ENCODE measurements around the gene PHC2. TPM values are rescaled to one million over a fixed set of nuclear protein-coding genes. Genes with fewer than 3 reads are reported as not detected.
A peak's percentile ranks its signal among the peaks of the same experiment; 100 is the strongest.

PHC2 gene
- total and polyA plus RNA-seq, 2 of the 13 experiments (the other 11 are each of a cell fraction or from before 2014, with no cell fraction given) = 52.5 to 84.9 TPM

DNA sequence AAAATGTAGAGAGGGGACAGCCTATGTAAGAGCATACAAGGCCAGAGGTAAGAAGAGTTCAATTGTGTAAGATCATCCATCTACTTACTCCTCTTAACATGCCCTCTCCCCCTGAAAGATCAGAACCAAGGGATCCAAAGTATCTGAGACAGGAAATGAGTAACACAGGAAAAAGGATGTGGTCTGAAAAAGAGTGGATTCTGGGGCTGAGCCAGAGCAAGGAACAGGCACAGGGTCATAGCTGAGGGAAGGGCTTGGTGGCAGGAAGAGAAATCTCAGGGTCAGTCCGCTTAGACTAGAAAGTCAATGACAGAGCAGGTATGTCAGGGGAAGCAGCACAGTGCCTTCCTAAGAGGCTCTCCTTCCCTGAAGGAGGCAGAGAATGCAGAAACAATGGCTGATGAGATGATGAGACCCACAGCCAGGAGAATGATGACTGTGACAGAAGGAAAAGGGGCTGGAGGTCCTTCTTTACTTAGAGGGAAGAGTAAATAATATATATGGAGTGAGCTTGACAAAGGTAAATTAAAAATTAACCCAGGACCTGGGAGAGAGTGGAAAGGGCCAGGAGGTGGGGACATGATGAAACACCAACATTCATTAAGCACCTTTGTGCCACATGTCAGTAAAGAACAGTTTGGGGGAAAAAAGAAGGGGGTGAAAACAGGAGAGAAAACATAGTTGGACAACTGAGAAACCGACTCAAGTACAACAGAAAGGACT, 83.8 kb downstream of the PHC2 start (continued):
- TF ChIP-seq MEIS1 (CRISPR knock-in tag; IDR thresholded peaks at IDR 0.05; ENCODE audit: borderline replicate concordance) (peak; percentile 45), FOXP1 (IDR thresholded peaks at IDR 0.05) (no peak), FOXP1 (CRISPR knock-in tag; IDR thresholded peaks at IDR 0.05) (peak; percentile 42), MAZ (IDR thresholded peaks at IDR 0.05; ENCODE audit: borderline replicate concordance, low read depth, low read length) (no peak), MAZ (CRISPR knock-in tag; IDR thresholded peaks at IDR 0.05; ENCODE audit: low read depth) (no peak), ZNF296 (CRISPR knock-in tag; conservative IDR thresholded peaks at IDR 0.05) (no peak), SOX5 (CRISPR knock-in tag; IDR thresholded peaks at IDR 0.05; ENCODE audit: borderline replicate concordance) (peak; percentile 59; the same call in 1 of the 2 replicates), ZFP90 (CRISPR knock-in tag; IDR thresholded peaks at IDR 0.05; ENCODE audit: borderline replicate concordance) (no peak), NFE2L2 (IDR thresholded peaks at IDR 0.05; ENCODE audit: low read length) (no peak), GFI1 (CRISPR knock-in tag; IDR thresholded peaks at IDR 0.05; ENCODE audit: borderline replicate concordance) (no peak), PRPF4 (IDR thresholded peaks at IDR 0.05; ENCODE audit: low read depth, low read length, poor library complexity, severe bottlenecking) (no peak)
- TF ChIP-seq, protein P1, sequence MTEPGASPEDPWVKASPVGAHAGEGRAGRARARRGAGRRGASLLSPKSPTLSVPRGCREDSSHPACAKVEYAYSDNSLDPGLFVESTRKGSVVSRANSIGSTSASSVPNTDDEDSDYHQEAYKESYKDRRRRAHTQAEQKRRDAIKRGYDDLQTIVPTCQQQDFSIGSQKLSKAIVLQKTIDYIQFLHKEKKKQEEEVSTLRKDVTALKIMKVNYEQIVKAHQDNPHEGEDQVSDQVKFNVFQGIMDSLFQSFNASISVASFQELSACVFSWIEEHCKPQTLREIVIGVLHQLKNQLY (CRISPR knock-in tag; IDR thresholded peaks at IDR 0.05) = 0 out of 2 replicates have a peak, but pooled peaks have one; percentile 17
- TF ChIP-seq, protein P2, sequence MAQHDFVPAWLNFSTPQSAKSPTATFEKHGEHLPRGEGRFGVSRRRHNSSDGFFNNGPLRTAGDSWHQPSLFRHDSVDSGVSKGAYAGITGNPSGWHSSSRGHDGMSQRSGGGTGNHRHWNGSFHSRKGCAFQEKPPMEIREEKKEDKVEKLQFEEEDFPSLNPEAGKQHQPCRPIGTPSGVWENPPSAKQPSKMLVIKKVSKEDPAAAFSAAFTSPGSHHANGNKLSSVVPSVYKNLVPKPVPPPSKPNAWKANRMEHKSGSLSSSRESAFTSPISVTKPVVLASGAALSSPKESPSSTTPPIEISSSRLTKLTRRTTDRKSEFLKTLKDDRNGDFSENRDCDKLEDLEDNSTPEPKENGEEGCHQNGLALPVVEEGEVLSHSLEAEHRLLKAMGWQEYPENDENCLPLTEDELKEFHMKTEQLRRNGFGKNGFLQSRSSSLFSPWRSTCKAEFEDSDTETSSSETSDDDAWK (CRISPR knock-in tag; IDR thresholded peaks at IDR 0.05) = no peak
- TF ChIP-seq, protein P3, sequence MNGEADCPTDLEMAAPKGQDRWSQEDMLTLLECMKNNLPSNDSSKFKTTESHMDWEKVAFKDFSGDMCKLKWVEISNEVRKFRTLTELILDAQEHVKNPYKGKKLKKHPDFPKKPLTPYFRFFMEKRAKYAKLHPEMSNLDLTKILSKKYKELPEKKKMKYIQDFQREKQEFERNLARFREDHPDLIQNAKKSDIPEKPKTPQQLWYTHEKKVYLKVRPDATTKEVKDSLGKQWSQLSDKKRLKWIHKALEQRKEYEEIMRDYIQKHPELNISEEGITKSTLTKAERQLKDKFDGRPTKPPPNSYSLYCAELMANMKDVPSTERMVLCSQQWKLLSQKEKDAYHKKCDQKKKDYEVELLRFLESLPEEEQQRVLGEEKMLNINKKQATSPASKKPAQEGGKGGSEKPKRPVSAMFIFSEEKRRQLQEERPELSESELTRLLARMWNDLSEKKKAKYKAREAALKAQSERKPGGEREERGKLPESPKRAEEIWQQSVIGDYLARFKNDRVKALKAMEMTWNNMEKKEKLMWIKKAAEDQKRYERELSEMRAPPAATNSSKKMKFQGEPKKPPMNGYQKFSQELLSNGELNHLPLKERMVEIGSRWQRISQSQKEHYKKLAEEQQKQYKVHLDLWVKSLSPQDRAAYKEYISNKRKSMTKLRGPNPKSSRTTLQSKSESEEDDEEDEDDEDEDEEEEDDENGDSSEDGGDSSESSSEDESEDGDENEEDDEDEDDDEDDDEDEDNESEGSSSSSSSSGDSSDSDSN (CRISPR knock-in tag; IDR thresholded peaks at IDR 0.05) = no peak; the same call in 1 of the 2 replicates
- TF ChIP-seq, protein P4, sequence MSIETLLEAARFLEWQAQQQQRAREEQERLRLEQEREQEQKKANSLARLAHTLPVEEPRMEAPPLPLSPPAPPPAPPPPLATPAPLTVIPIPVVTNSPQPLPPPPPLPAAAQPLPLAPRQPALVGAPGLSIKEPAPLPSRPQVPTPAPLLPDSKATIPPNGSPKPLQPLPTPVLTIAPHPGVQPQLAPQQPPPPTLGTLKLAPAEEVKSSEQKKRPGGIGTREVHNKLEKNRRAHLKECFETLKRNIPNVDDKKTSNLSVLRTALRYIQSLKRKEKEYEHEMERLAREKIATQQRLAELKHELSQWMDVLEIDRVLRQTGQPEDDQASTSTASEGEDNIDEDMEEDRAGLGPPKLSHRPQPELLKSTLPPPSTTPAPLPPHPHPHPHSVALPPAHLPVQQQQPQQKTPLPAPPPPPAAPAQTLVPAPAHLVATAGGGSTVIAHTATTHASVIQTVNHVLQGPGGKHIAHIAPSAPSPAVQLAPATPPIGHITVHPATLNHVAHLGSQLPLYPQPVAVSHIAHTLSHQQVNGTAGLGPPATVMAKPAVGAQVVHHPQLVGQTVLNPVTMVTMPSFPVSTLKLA (IDR thresholded peaks at IDR 0.05) = peak; percentile 34; the same call in 1 of the 2 replicates
- TF ChIP-seq, protein P5, sequence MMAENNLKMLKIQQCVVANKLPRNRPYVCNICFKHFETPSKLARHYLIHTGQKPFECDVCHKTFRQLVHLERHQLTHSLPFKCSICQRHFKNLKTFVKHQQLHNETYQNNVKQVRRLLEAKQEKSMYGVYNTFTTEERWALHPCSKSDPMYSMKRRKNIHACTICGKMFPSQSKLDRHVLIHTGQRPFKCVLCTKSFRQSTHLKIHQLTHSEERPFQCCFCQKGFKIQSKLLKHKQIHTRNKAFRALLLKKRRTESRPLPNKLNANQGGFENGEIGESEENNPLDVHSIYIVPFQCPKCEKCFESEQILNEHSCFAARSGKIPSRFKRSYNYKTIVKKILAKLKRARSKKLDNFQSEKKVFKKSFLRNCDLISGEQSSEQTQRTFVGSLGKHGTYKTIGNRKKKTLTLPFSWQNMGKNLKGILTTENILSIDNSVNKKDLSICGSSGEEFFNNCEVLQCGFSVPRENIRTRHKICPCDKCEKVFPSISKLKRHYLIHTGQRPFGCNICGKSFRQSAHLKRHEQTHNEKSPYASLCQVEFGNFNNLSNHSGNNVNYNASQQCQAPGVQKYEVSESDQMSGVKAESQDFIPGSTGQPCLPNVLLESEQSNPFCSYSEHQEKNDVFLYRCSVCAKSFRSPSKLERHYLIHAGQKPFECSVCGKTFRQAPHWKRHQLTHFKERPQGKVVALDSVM (CRISPR knock-in tag; IDR thresholded peaks at IDR 0.05) = no peak
- TF ChIP-seq, protein P6, sequence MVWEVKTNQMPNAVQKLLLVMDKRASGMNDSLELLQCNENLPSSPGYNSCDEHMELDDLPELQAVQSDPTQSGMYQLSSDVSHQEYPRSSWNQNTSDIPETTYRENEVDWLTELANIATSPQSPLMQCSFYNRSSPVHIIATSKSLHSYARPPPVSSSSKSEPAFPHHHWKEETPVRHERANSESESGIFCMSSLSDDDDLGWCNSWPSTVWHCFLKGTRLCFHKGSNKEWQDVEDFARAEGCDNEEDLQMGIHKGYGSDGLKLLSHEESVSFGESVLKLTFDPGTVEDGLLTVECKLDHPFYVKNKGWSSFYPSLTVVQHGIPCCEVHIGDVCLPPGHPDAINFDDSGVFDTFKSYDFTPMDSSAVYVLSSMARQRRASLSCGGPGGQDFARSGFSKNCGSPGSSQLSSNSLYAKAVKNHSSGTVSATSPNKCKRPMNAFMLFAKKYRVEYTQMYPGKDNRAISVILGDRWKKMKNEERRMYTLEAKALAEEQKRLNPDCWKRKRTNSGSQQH (CRISPR knock-in tag; IDR thresholded peaks at IDR 0.05; ENCODE audit: low read depth) = peak; percentile 71; the same call in 1 of the 2 replicates
- TF ChIP-seq, protein P7, sequence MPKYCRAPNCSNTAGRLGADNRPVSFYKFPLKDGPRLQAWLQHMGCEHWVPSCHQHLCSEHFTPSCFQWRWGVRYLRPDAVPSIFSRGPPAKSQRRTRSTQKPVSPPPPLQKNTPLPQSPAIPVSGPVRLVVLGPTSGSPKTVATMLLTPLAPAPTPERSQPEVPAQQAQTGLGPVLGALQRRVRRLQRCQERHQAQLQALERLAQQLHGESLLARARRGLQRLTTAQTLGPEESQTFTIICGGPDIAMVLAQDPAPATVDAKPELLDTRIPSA (CRISPR knock-in tag; IDR thresholded peaks at IDR 0.05; ENCODE audit: borderline replicate concordance) = no peak

All from HepG2 (cell line).